Subcutaneous abdominal adipose tissue (tissue), 5 donors: Measurements from ENCODE around the gene PRR35.
A peak's percentile ranks its signal among the peaks of the same experiment; 100 is the strongest.

Experiments used
- H3K27ac ChIP-seq: one replicate; pipeline ENCODE4 v1.7.0; 2013; ENCODE audit warnings: low read depth, mild to moderate bottlenecking, inconsistent platforms, low read length, moderate library complexity
- H3K27me3 ChIP-seq, 5 donors: one replicate each; pipeline ENCODE4 v1.7.0; 2013; ENCODE audit warnings: low read length in 5 of 5, inconsistent platforms in 1 of 5; ENCODE audit not compliant: control insufficient read depth in 5 of 5, insufficient read depth in 4 of 5
- H3K36me3 ChIP-seq, 5 donors: one replicate each; pipeline ENCODE4 v1.7.0; 2013; ENCODE audit warnings: low read length in 5 of 5; ENCODE audit not compliant: control insufficient read depth in 5 of 5, insufficient read depth in 5 of 5
- H3K4me1 ChIP-seq, 5 donors: one replicate each; pipeline ENCODE4 v1.7.0; 2013; ENCODE audit warnings: low read length in 5 of 5, mild to moderate bottlenecking in 3 of 5, moderate library complexity in 1 of 5; ENCODE audit not compliant: control insufficient read depth in 5 of 5, insufficient read depth in 5 of 5
- H3K4me3 ChIP-seq, 5 donors: one replicate each; pipeline ENCODE4 v1.7.0; 2013; ENCODE audit warnings: low read length in 5 of 5, low read depth in 1 of 5
- H3K9ac ChIP-seq, 5 donors: one replicate each; pipeline ENCODE4 v1.7.0; 2013; ENCODE audit warnings: low read length in 5 of 5, mild to moderate bottlenecking in 4 of 5, moderate library complexity in 3 of 5
- H3K9me3 ChIP-seq, 5 donors: one replicate each; pipeline ENCODE4 v1.7.0; 2013; ENCODE audit warnings: low read length in 5 of 5; ENCODE audit not compliant: control insufficient read depth in 5 of 5
- donor health status: healthy.
- donor health status: healthy.
- donor health status: healthy.
- donor health status: healthy.
- donor health status: healthy.

Gene PRR35

GRCh38 chr16:564690-565418 lies 4.7 kb downstream of the PRR35 start:
- Histone ChIP-seq H3K27me3 (peaks cover 11 to 22% (median 17%) of the 10 kb centered on the region in 5 donors), H3K9ac (no peak overlapping the region), H3K4me3 (no peak overlapping the region)

DNA sequence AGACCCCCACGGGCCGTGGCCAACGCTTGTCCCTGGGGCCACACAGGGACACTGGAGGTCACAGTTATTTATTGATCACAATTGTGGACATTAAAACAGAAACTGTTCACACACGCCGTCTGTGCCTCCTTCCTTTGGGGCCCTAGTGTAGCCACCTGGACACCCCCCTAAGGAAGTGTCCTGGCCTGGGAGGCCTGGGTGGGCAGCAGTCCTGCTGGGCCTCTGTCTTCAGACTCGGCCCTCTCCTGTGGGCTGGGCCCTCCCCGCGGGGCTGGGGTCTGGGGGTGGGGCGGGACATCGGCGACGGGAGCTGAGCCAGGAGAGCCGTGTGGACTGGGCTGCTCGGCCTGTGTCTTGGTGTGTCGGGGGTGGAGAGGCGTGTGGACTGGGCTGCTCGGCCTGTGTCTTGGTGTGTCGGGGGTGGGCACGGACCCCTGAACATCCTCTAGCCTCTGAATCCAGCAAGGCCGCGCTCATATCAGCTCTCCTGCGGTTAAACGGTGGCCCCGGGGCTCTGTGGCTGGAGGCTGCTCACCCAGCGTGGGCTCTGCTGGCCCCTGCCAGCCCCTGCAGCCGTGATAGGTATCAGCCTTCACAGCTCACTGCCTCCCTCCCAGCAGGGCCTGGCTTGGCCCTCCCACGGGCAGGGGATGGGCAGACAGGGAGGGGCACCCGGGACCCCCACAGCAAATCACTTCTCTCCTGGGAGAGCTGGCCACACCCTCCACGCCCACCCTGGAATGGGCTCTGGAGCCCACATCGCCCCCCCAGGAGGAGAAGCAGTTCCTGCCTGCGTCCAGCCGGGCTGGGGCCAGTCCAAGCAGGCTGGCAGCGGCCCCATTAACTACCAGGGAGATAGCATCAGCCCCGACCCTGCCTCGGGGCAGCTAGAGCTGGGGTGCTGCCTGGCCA lies 5.5 kb downstream of the PRR35 start:
- Histone ChIP-seq H3K9me3 (no peaks in the 10 kb centered on the region), H3K27me3 (peaks cover 10 to 22% (median 17%) of the 10 kb centered on the region in 5 donors), H3K4me3 (no peak overlapping the region), H3K4me1 (peaks cover 5 to 46% (median 38%) of the 10 kb centered on the region in 5 donors), H3K27ac (no peak overlapping the region), H3K36me3 (no peaks in the 10 kb centered on the region), H3K9ac (peak overlapping the region in 1 of 5 donors; percentile 65)

More at GRCh38 chr16:564690-565418, 4.7 kb downstream of the PRR35 start:
- H3K9me3 ChIP-seq: no peaks in the 10 kb centered on the region
- H3K4me1 ChIP-seq: peaks cover 5 to 39% (median 34%) of the 10 kb centered on the region in 5 donors
- H3K27ac ChIP-seq: no peak overlapping the region
- no peaks in the 10 kb centered on the region for H3K36me3 ChIP-seq

GRCh38 chr16:566475-567372 lies 6.5 kb downstream of the PRR35 start, which contains the start of gene NHLRC4:
Gene NHLRC4, plus strand, starts transcription at chr16:567005. Its CDS starts 1,043 bp downstream, at chr16:568048.
- Histone ChIP-seq H3K27ac (no peak within 1 kb of the TSS), H3K36me3 (no peaks in the 10 kb centered on the region), H3K27me3 (peaks cover 7 to 13% (median 9%) of the 10 kb centered on the region in 5 donors), H3K9ac (peak within 1 kb of the TSS in 4 of 5 donors; percentile 40 to 68 (median 65)), H3K4me3 (peak within 1 kb of the TSS; percentile 44 to 60 (median 53)), H3K9me3 (no peaks in the 10 kb centered on the region), H3K4me1 (peaks cover 5 to 53% (median 44%) of the 10 kb centered on the region in 5 donors)

GRCh38 chr16:567373-568256 lies 7.4 kb downstream of the PRR35 start:
- H3K36me3 ChIP-seq: no peaks in the 10 kb centered on the region
- H3K27me3 ChIP-seq: peaks cover 0 to 7% (median 4%) of the 10 kb centered on the region in 5 donors
- peaks cover 5 to 53% (median 44%) of the 10 kb centered on the region in 5 donors for H3K4me1 ChIP-seq
- H3K9me3 ChIP-seq: no peaks in the 10 kb centered on the region
- H3K27ac ChIP-seq: no peak overlapping the region
- H3K9ac ChIP-seq: peak overlapping the region in 3 of 5 donors; percentile 65 to 68 (median 65)
- H3K4me3 ChIP-seq: peak overlapping the region; percentile 44 to 60 (median 53)

DNA sequence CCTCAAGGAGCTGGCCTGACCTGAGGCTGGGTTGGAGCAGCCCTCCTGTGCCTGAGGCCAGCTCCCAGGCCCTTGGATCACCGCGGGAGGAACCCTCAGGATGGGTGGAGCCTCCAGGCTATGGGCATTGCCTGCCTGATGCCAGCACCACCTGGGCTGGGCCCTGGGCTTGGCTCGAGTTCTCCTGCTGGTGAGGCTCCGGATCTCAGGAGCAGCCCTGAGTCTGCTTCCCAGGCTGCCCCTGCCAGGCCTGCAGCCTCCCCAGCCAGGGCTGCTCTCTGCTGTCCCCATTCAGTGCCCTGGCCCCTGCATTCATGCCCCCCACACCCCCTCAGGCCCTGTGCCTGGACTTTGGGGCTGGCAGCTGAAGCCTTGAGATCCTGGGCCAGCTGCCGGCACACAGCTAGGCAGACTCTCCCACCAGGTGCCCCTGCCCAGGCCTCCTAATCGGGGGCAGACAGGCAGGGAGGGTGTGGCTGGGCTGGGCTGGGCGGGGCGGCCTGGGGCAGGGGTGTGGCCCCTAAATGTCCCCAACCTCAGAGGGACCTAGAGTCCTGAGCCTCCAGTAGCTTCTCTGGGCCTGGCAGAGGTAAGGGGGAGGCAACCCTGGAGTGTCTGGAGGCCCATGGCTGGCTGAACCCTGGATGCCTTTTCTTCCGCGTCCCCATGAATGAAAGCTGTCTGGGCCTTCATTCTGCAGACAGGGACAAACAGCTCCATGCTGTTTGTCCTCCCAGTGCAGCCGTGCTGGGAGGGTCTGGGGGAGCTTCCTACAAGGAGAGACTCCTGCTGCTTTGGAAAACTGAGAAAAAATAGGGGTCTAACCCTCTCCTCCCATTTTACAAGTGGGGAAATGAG lies 8.4 kb downstream of the PRR35 start:
- Histone ChIP-seq H3K27ac (peak overlapping the region; percentile 37), H3K36me3 (peaks cover 0 to 3% (median 0%) of the 10 kb centered on the region in 5 donors), H3K27me3 (peaks cover 0 to 2% (median 0%) of the 10 kb centered on the region in 5 donors), H3K9me3 (no peaks in the 10 kb centered on the region), H3K4me3 (peak overlapping the region; percentile 51 to 85 (median 70)), H3K9ac (peak overlapping the region in 4 of 5 donors; percentile 56 to 83 (median 76)), H3K4me1 (peaks cover 5 to 53% (median 44%) of the 10 kb centered on the region in 5 donors)

DNA sequence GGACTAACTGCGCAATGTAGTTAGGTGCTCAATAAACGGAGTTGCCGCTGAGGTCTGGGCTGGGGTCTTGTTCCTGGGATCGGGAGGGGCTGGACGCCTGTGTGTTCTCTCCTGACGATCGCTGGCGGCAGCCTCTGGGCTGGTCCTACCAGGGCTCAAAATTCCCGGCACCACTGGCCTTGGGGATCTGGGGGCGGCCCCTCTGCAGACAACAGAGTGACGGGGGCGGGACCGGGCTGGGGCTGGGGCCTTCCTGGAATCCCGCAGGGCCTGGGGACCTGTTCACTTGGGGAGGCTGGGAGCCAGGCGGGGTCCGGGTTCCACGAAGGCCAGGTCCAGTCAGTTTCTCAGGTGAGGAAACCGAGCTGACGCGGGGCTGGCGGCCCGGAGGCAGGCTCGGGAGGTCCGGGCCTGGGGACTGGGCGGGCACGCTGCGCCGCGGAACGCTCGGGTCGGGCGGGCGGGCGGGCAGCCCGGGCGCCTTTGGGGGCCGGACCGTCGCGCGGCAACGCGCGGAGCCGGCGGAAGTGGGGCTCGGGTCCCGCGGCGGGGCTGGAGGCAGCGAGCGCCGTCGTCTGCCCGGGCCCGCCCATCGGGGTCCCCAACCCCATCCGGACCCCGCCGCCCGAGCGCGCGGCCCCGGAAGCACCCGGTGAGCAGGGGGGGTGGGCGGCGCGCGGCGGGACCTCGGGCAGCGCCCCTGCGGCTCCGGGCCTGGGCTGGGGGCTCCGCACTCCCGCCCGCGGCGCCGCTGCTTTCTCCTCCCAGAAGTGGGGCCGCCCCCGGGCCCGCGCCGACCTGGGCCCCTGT lies 9.5 kb downstream of the PRR35 start, which contains the start of gene PIGQ:
Gene PIGQ (plus strand): TSS at position 524 of the 810 bp plus-strand sequence. CDS start 4,107 bp downstream, outside the sequence.
- Histone ChIP-seq H3K4me1 (peaks cover 5 to 53% (median 44%) of the 10 kb centered on the region in 5 donors), H3K9me3 (no peaks in the 10 kb centered on the region), H3K9ac (peak within 1 kb of the TSS in 4 of 5 donors; percentile 83 to 85 (median 84)), H3K4me3 (peak within 1 kb of the TSS; percentile 76 to 85 (median 81)), H3K27ac (peak within 1 kb of the TSS; percentile 41), H3K27me3 (no peaks in the 10 kb centered on the region), H3K36me3 (peaks cover 0 to 13% (median 8%) of the 10 kb centered on the region in 5 donors)

GRCh38 chr16:572865-573650 lies 12.9 kb downstream of the PRR35 start:
- Histone ChIP-seq H3K36me3 (peaks cover 0 to 33% (median 21%) of the 10 kb centered on the region in 5 donors), H3K9me3 (no peaks in the 10 kb centered on the region), H3K4me1 (peaks cover 4 to 29% (median 22%) of the 10 kb centered on the region in 5 donors), H3K4me3 (no peak overlapping the region), H3K9ac (no peak overlapping the region), H3K27me3 (no peaks in the 10 kb centered on the region), H3K27ac (no peak overlapping the region)
